CD4-positive, CD25-positive, alpha-beta regulatory T cell (primary cell): ENCODE data around the gene MBTPS1. TPM values are rescaled to one million over a fixed set of nuclear protein-coding genes. Genes with fewer than 3 reads are reported as not detected.

Experiments used
- ATAC-seq, 2 donors: fragments of 150-1000 bp; cut with Tn5 transposase; one replicate each; pipeline ENCODE4 v1.10.0; 2021; ENCODE audit warnings: low read depth in 2 of 2, moderate number of reproducible peaks in 2 of 2, moderate library complexity in 1 of 2
- DNase-seq, 3 donors: peaks; one replicate each; pipeline versions ENCODE4 v3.0.0 to v3.0.0-alpha.2; 2012 to 2022; ENCODE audit warnings: mixed read lengths in 1 of 3
- H3K27ac ChIP-seq: one replicate; pipeline ENCODE4 v1.7.0; 2013; ENCODE audit warnings: mild to moderate bottlenecking, low read length; ENCODE audit not compliant: insufficient read depth, poor library complexity, severe bottlenecking
- H3K27me3 ChIP-seq: one replicate; pipeline ENCODE4 v1.7.0; 2013; ENCODE audit warnings: low read length; ENCODE audit not compliant: control insufficient read depth, insufficient read depth
- H3K36me3 ChIP-seq: one replicate; pipeline ENCODE4 v1.7.0; 2013; ENCODE audit warnings: mild to moderate bottlenecking, low read length, moderate library complexity; ENCODE audit not compliant: control insufficient read depth, insufficient read depth
- H3K4me1 ChIP-seq: 2 replicates; pipeline ENCODE4 v1.7.0; 2013; ENCODE audit warnings: mild to moderate bottlenecking, low read length; ENCODE audit not compliant: insufficient read depth, control insufficient read depth, poor library complexity, severe bottlenecking
- H3K4me3 ChIP-seq: one replicate; pipeline ENCODE4 v1.7.0; 2013; ENCODE audit warnings: low read depth, mild to moderate bottlenecking, low read length, moderate library complexity
- H3K9me3 ChIP-seq, 2 experiments: 1 replicate in 1 of 2; 2 replicates in 1 of 2; pipeline ENCODE4 v1.7.0; 2013; ENCODE audit warnings: low read length in 2 of 2, mild to moderate bottlenecking in 1 of 2, moderate library complexity in 1 of 2; ENCODE audit not compliant: control insufficient read depth in 2 of 2
- H3K27ac Mint-ChIP-seq, 3 donors: one replicate each; pipeline ENCODE4 v1.8.0; 2020 to 2022; ENCODE audit warnings: mild to moderate bottlenecking in 3 of 3, mixed read lengths in 3 of 3, moderate library complexity in 2 of 3
- H3K27me3 Mint-ChIP-seq: one replicate; pipeline ENCODE4 v1.8.0; 2022; ENCODE audit warnings: mild to moderate bottlenecking, mixed read lengths
- H3K36me3 Mint-ChIP-seq: one replicate; pipeline ENCODE4 v1.8.0; 2020; ENCODE audit warnings: mixed read lengths
- H3K4me1 Mint-ChIP-seq, 4 donors: one replicate each; pipeline ENCODE4 v1.8.0; 2020 to 2022; ENCODE audit warnings: mixed read lengths in 4 of 4, mild to moderate bottlenecking in 1 of 4
- H3K4me3 Mint-ChIP-seq, 4 donors: one replicate each; pipeline ENCODE4 v1.8.0; 2020 to 2022; ENCODE audit warnings: mild to moderate bottlenecking in 4 of 4, mixed read lengths in 4 of 4, moderate library complexity in 3 of 4
- H3K9me3 Mint-ChIP-seq, 7 donors: one replicate each; pipeline ENCODE4 v1.8.0; 2020 to 2022; ENCODE audit warnings: mixed read lengths in 7 of 7, mild to moderate bottlenecking in 3 of 7, moderate library complexity in 2 of 7
- polyA plus RNA-seq, 4 donors: library from polyadenylated mRNA; unstranded; fragments of 300-500 nt; fragmentation: Illumina TruSeq; gene quantifications; one replicate each; pipeline ENCODE4 v1.2.3, GENCODE V29; 2021
- total RNA-seq: library from RNA; stranded (reverse); gene quantifications from one replicate; pipeline ENCODE4 v1.2.3, GENCODE V29; 2022

Gene MBTPS1
- total and polyA plus RNA-seq, 5 donors from 2014 or later = 40.6 to 118 (median 48.3) TPM

- Mint-ChIP-seq H3K4me3 (no peak overlapping the region), H3K27me3 (no peaks in the 10 kb centered on the region), H3K9me3 (no peaks in the 10 kb centered on the region), H3K27ac (peak overlapping the region in 1 of 3 donors; percentile 38), H3K4me1 (peaks cover 4 to 41% (median 20%) of the 10 kb centered on the region in 4 donors), H3K36me3 (no peaks in the 10 kb centered on the region)
- peak in 2 of 3 donors; percentile 11 to 26 for DNase-seq
- H3K36me3 ChIP-seq = no peaks in the 10 kb centered on the region
- H3K27me3 ChIP-seq = peaks cover 3% of the 10 kb centered on the region
- no peak for ATAC-seq
- H3K27ac ChIP-seq = no peak overlapping the region
- no peaks in the 10 kb centered on the region for H3K9me3 ChIP-seq
- H3K4me1 ChIP-seq = peaks cover 17% of the 10 kb centered on the region
- no peak overlapping the region for H3K4me3 ChIP-seq
Observed at GRCh38 chr16:84141143-84141670, 24.5 kb upstream of the MBTPS1 start.

GRCh38 chr16:84139628-84140258, 23.0 kb upstream of the MBTPS1 start:
- H3K9me3 ChIP-seq = no peaks in the 10 kb centered on the region
- no peaks in the 10 kb centered on the region for H3K27me3 ChIP-seq
- no peaks in the 10 kb centered on the region for H3K36me3 ChIP-seq
- peaks cover 10% of the 10 kb centered on the region for H3K4me1 ChIP-seq
- H3K4me3 ChIP-seq = no peak overlapping the region
- H3K27me3 Mint-ChIP-seq = no peaks in the 10 kb centered on the region
- peak overlapping the region in 2 of 4 donors; percentile 7 to 12 for H3K4me3 Mint-ChIP-seq
- no peak for ATAC-seq
- no peaks in the 10 kb centered on the region for H3K36me3 Mint-ChIP-seq
- peak overlapping the region in 1 of 3 donors; percentile 5 for H3K27ac Mint-ChIP-seq
- H3K9me3 Mint-ChIP-seq = no peaks in the 10 kb centered on the region
- DNase-seq = no peak
- H3K4me1 Mint-ChIP-seq = peaks cover 4 to 45% (median 21%) of the 10 kb centered on the region in 4 donors
- no peak overlapping the region for H3K27ac ChIP-seq

GRCh38 chr16:84138824-84139627, 22.3 kb upstream of the MBTPS1 start:
- no peaks in the 10 kb centered on the region for H3K36me3 Mint-ChIP-seq

GRCh38 chr16:84138500-84138823, 21.7 kb upstream of the MBTPS1 start:
- H3K4me1 Mint-ChIP-seq = peaks cover 4 to 38% (median 17%) of the 10 kb centered on the region in 4 donors
- DNase-seq = no peak
- no peak for ATAC-seq
- H3K4me3 Mint-ChIP-seq = no peak overlapping the region
- H3K27me3 ChIP-seq = no peaks in the 10 kb centered on the region
- no peaks in the 10 kb centered on the region for H3K4me1 ChIP-seq
- H3K27me3 Mint-ChIP-seq = no peaks in the 10 kb centered on the region
- H3K9me3 Mint-ChIP-seq = no peaks in the 10 kb centered on the region
- no peaks in the 10 kb centered on the region for H3K36me3 ChIP-seq
- no peaks in the 10 kb centered on the region for H3K9me3 ChIP-seq
- no peak overlapping the region for H3K27ac ChIP-seq
- no peak overlapping the region for H3K4me3 ChIP-seq
- no peaks in the 10 kb centered on the region for H3K36me3 Mint-ChIP-seq
- no peak overlapping the region for H3K27ac Mint-ChIP-seq

More at GRCh38 chr16:84138824-84139627, 22.3 kb upstream of the MBTPS1 start:
- ATAC-seq = no peak
- Mint-ChIP-seq H3K27ac (peak overlapping the region in 1 of 3 donors; percentile 10), H3K4me1 (peaks cover 4 to 41% (median 18%) of the 10 kb centered on the region in 4 donors), H3K9me3 (no peaks in the 10 kb centered on the region), H3K27me3 (no peaks in the 10 kb centered on the region), H3K4me3 (peak overlapping the region in 1 of 4 donors; percentile 7)
- no peaks in the 10 kb centered on the region for H3K36me3 ChIP-seq
- DNase-seq = peak in 1 of 3 donors; percentile 46
- no peak overlapping the region for H3K4me3 ChIP-seq
- H3K9me3 ChIP-seq = no peaks in the 10 kb centered on the region
- no peaks in the 10 kb centered on the region for H3K27me3 ChIP-seq
- H3K4me1 ChIP-seq = peaks cover 3% of the 10 kb centered on the region
- no peak overlapping the region for H3K27ac ChIP-seq

- H3K27ac Mint-ChIP-seq = peak overlapping the region in 1 of 3 donors; percentile 56
- Histone ChIP-seq H3K36me3 (no peaks in the 10 kb centered on the region), H3K27ac (no peak overlapping the region), H3K4me3 (no peak overlapping the region), H3K9me3 (no peaks in the 10 kb centered on the region), H3K4me1 (no peaks in the 10 kb centered on the region), H3K27me3 (no peaks in the 10 kb centered on the region)
- H3K9me3 Mint-ChIP-seq = no peaks in the 10 kb centered on the region
- peaks cover 4 to 32% (median 13%) of the 10 kb centered on the region in 4 donors for H3K4me1 Mint-ChIP-seq
- ATAC-seq (no peak), DNase-seq (no peak)
- no peaks in the 10 kb centered on the region for H3K27me3 Mint-ChIP-seq
- no peaks in the 10 kb centered on the region for H3K36me3 Mint-ChIP-seq
- peak overlapping the region in 1 of 4 donors; percentile 4 for H3K4me3 Mint-ChIP-seq
Observed at GRCh38 chr16:84137769-84138357, 21.1 kb upstream of the MBTPS1 start.

GRCh38 chr16:84137287-84137686, 20.5 kb upstream of the MBTPS1 start:
- Histone ChIP-seq H3K27ac (no peak overlapping the region), H3K27me3 (no peaks in the 10 kb centered on the region), H3K4me1 (no peaks in the 10 kb centered on the region), H3K9me3 (no peaks in the 10 kb centered on the region), H3K36me3 (no peaks in the 10 kb centered on the region), H3K4me3 (no peak overlapping the region)
- H3K27me3 Mint-ChIP-seq = no peaks in the 10 kb centered on the region
- ATAC-seq = no peak
- no peaks in the 10 kb centered on the region for H3K9me3 Mint-ChIP-seq
- no peaks in the 10 kb centered on the region for H3K36me3 Mint-ChIP-seq
- no peak for DNase-seq
- peaks cover 4 to 30% (median 13%) of the 10 kb centered on the region in 4 donors for H3K4me1 Mint-ChIP-seq
- H3K27ac Mint-ChIP-seq = no peak overlapping the region
- no peak overlapping the region for H3K4me3 Mint-ChIP-seq

- no peaks in the 10 kb centered on the region for H3K9me3 Mint-ChIP-seq
- Histone ChIP-seq H3K27ac (no peak overlapping the region), H3K9me3 (no peaks in the 10 kb centered on the region), H3K4me3 (no peak overlapping the region), H3K4me1 (no peaks in the 10 kb centered on the region), H3K36me3 (no peaks in the 10 kb centered on the region), H3K27me3 (no peaks in the 10 kb centered on the region)
- peaks cover 4 to 25% (median 11%) of the 10 kb centered on the region in 4 donors for H3K4me1 Mint-ChIP-seq
- no peak overlapping the region for H3K27ac Mint-ChIP-seq
- H3K27me3 Mint-ChIP-seq = no peaks in the 10 kb centered on the region
- ATAC-seq (no peak), DNase-seq (no peak)
- no peak overlapping the region for H3K4me3 Mint-ChIP-seq
- H3K36me3 Mint-ChIP-seq = no peaks in the 10 kb centered on the region
Observed at GRCh38 chr16:84136331-84137125, 19.8 kb upstream of the MBTPS1 start.
